ENCODE results near the gene HAGHL.
"Not testable (repeated sequence)": the region's sequence is repeated elsewhere in the genome, so short reads cannot be mapped to it uniquely, and the experiment has no call there.

The HAGHL gene

DNA sequence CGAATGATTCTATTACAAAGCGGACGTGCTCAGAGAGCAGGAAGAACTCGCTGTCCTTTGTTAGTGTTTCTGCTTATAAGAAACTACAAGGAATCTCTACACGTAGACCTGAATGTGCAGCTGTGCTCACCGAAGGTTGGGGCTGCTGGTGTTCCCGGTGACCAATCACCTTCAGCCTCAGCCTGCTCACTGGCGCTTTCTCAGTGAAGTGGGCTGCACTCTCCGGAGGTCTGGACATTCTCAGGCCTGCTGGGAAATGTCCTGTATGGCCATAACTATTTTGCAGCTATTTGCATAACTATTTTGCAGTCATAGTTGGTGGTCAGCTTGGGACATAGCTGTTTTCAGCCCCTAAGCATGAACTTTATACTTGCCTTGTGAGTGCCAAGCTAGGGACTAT lies 23.6 kb downstream of the HAGHL start:
- TF ChIP-seq, protein P1, sequence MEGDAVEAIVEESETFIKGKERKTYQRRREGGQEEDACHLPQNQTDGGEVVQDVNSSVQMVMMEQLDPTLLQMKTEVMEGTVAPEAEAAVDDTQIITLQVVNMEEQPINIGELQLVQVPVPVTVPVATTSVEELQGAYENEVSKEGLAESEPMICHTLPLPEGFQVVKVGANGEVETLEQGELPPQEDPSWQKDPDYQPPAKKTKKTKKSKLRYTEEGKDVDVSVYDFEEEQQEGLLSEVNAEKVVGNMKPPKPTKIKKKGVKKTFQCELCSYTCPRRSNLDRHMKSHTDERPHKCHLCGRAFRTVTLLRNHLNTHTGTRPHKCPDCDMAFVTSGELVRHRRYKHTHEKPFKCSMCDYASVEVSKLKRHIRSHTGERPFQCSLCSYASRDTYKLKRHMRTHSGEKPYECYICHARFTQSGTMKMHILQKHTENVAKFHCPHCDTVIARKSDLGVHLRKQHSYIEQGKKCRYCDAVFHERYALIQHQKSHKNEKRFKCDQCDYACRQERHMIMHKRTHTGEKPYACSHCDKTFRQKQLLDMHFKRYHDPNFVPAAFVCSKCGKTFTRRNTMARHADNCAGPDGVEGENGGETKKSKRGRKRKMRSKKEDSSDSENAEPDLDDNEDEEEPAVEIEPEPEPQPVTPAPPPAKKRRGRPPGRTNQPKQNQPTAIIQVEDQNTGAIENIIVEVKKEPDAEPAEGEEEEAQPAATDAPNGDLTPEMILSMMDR (IDR thresholded peaks at IDR 0.05; ENCODE audit: low read depth, low read length) = no peak
- Histone ChIP-seq H3K27ac (no peak overlapping the region; the same call in 1 of the 2 replicates), H3K36me3 (no peaks in the 10 kb centered on the region), H3K27me3 (ENCODE audit: insufficient read depth, low read depth, severe bottlenecking) (no peaks in the 10 kb centered on the region), H3K4me3 (ENCODE audit: low read depth, low read length) (no peak overlapping the region), H3K9me3 (ENCODE audit: severe bottlenecking) (no peaks in the 10 kb centered on the region)
- no peak for DNase-seq

DNA sequence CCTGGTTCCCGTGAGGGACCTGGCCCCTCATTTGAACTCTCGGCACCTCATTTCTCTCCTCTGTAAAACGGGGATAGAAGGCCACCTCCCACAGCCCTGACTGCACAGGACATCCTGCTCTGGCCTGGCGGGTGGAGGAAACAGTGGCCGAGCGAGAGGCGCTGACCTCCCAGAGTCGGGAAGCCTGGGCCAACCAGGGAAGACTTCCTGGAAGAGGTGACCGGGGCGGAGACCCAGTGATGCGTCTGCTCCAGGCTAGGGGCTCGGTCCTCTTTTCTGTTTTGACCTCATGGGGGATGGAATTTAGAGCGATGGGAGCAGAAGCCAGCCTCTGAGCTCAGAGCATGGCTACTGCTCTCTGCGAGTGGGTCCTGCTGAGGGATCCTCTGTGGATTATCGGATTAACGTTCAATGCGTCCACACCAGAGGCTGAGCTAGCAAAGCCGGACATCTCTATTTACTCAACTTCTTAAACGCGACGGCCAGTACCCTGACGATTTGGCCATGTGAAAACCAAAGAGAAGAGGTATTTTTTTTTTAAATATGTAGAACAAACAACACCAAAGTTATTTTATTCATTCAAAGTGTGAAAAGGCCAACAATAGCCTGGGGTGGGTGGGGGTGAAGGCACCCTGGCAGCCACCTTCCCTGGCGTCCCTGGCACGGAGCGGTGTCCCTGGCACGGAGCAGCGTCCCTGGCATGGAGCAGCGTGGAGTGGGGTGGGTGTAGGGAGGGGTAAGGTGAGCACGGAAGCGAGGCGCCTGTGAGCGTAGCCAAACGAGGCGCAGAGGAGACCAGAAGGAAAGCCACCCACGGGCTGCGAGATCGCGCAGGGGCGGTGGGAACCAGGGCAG lies 24.5 kb downstream of the HAGHL start:
- peak overlapping the region; percentile 50 for H3K4me3 ChIP-seq (ENCODE audit: low read depth, low read length)
- H3K27ac ChIP-seq = peak overlapping the region; percentile 83
- DNase-seq = peak; percentile 83
- no peaks in the 10 kb centered on the region for H3K9me3 ChIP-seq (ENCODE audit: severe bottlenecking)
- H3K36me3 ChIP-seq = no peaks in the 10 kb centered on the region
- H3K27me3 ChIP-seq (ENCODE audit: insufficient read depth, low read depth, severe bottlenecking) = no peaks in the 10 kb centered on the region
- TF ChIP-seq, protein P1 (IDR thresholded peaks at IDR 0.05; ENCODE audit: low read depth, low read length) = no peak

DNA sequence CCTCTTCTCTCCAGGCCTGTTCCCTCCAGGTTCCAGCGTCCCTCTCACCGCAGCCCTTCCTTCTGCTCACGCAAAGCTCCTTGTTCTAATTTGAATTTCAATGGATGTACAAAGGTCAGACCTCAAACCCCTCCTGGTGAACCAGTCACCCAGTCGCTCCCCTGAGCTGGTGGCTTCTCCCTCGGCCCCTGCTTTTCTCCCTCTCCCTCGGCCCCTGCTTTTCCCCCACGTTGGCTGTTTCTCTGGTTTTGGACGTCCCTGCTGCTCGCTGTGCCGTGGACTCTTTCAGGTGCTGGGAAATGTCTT lies 25.1 kb downstream of the HAGHL start:
- DNase-seq = no peak
- H3K4me3 ChIP-seq (ENCODE audit: low read depth, low read length) = peak overlapping the region; percentile 50
- no peaks in the 10 kb centered on the region for H3K27me3 ChIP-seq (ENCODE audit: insufficient read depth, low read depth, severe bottlenecking)
- TF ChIP-seq, protein P1 (IDR thresholded peaks at IDR 0.05; ENCODE audit: low read depth, low read length) = no peak
- H3K36me3 ChIP-seq = no peaks in the 10 kb centered on the region
- no peaks in the 10 kb centered on the region for H3K9me3 ChIP-seq (ENCODE audit: severe bottlenecking)
- H3K27ac ChIP-seq = peak overlapping the region; percentile 83

DNA sequence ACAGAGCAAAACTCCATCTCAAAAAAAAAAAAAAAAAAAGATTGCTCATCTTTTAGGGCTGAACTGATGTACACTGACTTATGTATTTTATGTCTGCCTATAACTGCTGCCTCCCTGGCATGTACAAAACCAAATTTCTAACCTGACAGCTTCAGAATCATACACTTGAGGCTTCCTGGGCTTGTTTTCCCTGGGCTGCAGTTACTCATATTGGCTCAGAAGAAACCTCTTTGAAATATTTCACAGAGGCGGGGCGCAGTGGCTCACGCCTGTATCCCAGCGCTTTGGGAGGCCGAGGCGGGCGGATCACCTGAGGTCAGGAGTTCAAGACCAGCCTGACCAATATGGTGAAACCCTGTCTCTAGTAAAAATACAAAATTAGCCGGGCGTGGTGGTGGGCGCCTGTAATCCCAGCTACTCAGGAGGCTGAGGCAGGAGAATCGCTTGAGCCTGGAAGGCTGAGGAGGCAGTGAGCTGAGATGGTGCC lies 27.3 kb downstream of the HAGHL start:
- not testable (repeated sequence) for H3K27ac ChIP-seq; H3K27me3 ChIP-seq (ENCODE audit: insufficient read depth, low read depth, severe bottlenecking); DNase-seq; H3K9me3 ChIP-seq (ENCODE audit: severe bottlenecking); H3K36me3 ChIP-seq; H3K4me3 ChIP-seq (ENCODE audit: low read depth, low read length)

DNA sequence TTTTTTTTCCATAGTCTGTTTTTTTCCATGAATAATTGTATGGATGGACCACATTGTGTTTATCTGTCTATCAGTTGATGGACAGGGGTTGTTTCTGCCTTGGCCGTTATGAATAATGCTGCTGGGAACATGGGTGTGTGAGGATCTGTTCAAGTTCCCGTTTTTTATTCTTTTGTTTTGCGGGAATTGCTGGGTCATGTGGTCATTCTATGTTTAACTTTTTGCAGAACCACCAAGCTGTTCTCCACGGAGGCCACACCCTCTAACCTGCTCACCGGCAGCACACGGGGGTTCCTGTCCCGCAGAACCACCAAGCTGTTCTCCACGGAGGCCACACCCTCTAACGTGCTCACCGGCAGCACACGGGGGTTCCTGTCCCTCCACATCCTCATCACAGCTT lies 27.8 kb downstream of the HAGHL start:
- TF ChIP-seq, protein P1 (IDR thresholded peaks at IDR 0.05; ENCODE audit: low read depth, low read length) = no peak
- Histone ChIP-seq H3K9me3 (ENCODE audit: severe bottlenecking) (no peaks in the 10 kb centered on the region), H3K27me3 (ENCODE audit: insufficient read depth, low read depth, severe bottlenecking) (no peaks in the 10 kb centered on the region), H3K27ac (no peak overlapping the region), H3K36me3 (no peaks in the 10 kb centered on the region), H3K4me3 (ENCODE audit: low read depth, low read length) (no peak overlapping the region)
- no peak for DNase-seq

DNA sequence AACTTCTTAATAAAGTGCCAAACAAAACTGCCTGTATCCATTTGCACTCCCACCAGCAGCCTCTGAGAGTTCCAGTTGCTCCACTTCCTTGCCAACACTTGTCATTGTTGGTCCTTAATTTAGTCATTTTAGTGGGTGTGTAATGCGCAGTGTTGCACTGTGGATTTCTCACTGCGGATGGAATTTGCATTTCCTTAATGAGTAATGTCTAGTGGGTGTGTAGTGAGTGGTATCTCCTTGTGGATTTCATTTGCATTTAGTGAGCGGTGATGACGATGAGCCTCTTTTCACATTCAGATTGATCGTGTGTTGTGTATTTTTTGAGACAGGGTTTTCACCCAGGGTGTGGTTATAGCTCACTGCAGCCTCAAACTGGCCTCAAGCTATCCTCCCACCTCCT lies 29.5 kb downstream of the HAGHL start:
- no peak for DNase-seq

More for the DNA sequence above, 29.5 kb downstream of the HAGHL start:
- H3K9me3 ChIP-seq (ENCODE audit: severe bottlenecking) = no peaks in the 10 kb centered on the region
- TF ChIP-seq, protein P1 (IDR thresholded peaks at IDR 0.05; ENCODE audit: low read depth, low read length) = no peak
- no peak overlapping the region for H3K4me3 ChIP-seq (ENCODE audit: low read depth, low read length)
- H3K27me3 ChIP-seq (ENCODE audit: insufficient read depth, low read depth, severe bottlenecking) = no peaks in the 10 kb centered on the region
- H3K36me3 ChIP-seq = no peaks in the 10 kb centered on the region
- no peak overlapping the region for H3K27ac ChIP-seq
